Activated B cell treated with CpG ODN at 0.5 μM for 24 hours (primary cell): Measurements from ENCODE around the gene PNKP. TPM values are rescaled to one million over a fixed set of nuclear protein-coding genes. Genes with fewer than 3 reads are reported as not detected.

ENCODE experiments used
- ATAC-seq: fragments of 200-7000 bp; cut with Tn5 transposase; one replicate; pipeline ENCODE4 v1.10.0; 2021; ENCODE audit warnings: low read depth, mild to moderate bottlenecking, moderate library complexity
- CTCF ChIA-PET: fragments of 350-600 bp; sonication (Branson Sonifier 250); formaldehyde crosslinking; loops from one replicate; lab custom pipeline; 2021; ENCODE audit warnings: antibody characterized with exemption; lab: Charles Lee
- POLR2A ChIA-PET: fragments of 350-600 bp; sonication (Branson Sonifier 250); formaldehyde crosslinking; loops from one replicate; lab custom pipeline; 2021; ENCODE audit warnings: antibody characterized with exemption; lab: Charles Lee
- DNase-seq: peaks from one replicate; pipeline ENCODE4 v3.0.0; 2022
- H3K27ac Mint-ChIP-seq: one replicate; pipeline ENCODE4 v1.8.0; 2020; ENCODE audit warnings: mixed read lengths
- H3K27me3 Mint-ChIP-seq: one replicate; pipeline ENCODE4 v1.8.0; 2021; ENCODE audit warnings: mixed read lengths
- H3K36me3 Mint-ChIP-seq: one replicate; pipeline ENCODE4 v1.8.0; 2021; ENCODE audit warnings: low read depth, mixed read lengths
- H3K4me1 Mint-ChIP-seq: one replicate; pipeline ENCODE4 v1.8.0; 2021; ENCODE audit warnings: mixed read lengths
- H3K4me3 Mint-ChIP-seq: one replicate; pipeline ENCODE4 v1.8.0; 2020; ENCODE audit warnings: mild to moderate bottlenecking, mixed read lengths
- H3K9me3 Mint-ChIP-seq: one replicate; pipeline ENCODE4 v1.8.0; 2020; ENCODE audit warnings: mixed read lengths
- CTCF ChIP-seq: fragments of 200-600 bp; IDR thresholded peaks from one replicate; pipeline ENCODE4 v1.8.0; 2022; ENCODE audit warnings: antibody characterized with exemption, mild to moderate bottlenecking
- intact Hi-C: fragments of 100-400 bp; cut with micrococcal nuclease; formaldehyde crosslinking; loops from one replicate; pipeline ENCODE4 v1.15.1; 2024
- total RNA-seq: library from RNA; stranded (reverse); gene quantifications from 2 replicates; pipeline ENCODE4 v1.2.3, GENCODE V29; 2022

Gene PNKP
- total RNA-seq, 1 donor from 2014 or later, result 205 TPM

- H3K9me3 Mint-ChIP-seq, result no peaks in the 10 kb centered on the region
- ATAC-seq (no peak), DNase-seq (no peak)
- H3K4me3 Mint-ChIP-seq, result no peak overlapping the region
- POLR2A ChIA-PET, result interaction anchor here (1.0 kb wide), 1 partner anchor 18 kb away, joined by 3 read pairs; the partner anchor contains the start of gene PTOV1
- CTCF ChIA-PET, result no interaction called here
- H3K36me3 Mint-ChIP-seq, result peaks cover 76% of the 10 kb centered on the region
- no peak for TF ChIP-seq CTCF
- H3K4me1 Mint-ChIP-seq, result peaks cover 2% of the 10 kb centered on the region
- H3K27me3 Mint-ChIP-seq, result no peaks in the 10 kb centered on the region
- H3K27ac Mint-ChIP-seq, result no peak overlapping the region
- intact Hi-C loops, result no loop called here
Observed at GRCh38 chr19:49832556-49832955, 34.8 kb downstream of the PNKP start.

- H3K27ac Mint-ChIP-seq, result no peak overlapping the region
Observed at GRCh38 chr19:49831592-49831991, 35.8 kb downstream of the PNKP start.

GRCh38 chr19:49830766-49831165 is 36.6 kb downstream of the PNKP start:
- no peak overlapping the region for H3K27ac Mint-ChIP-seq
- peaks cover 75% of the 10 kb centered on the region for H3K36me3 Mint-ChIP-seq
- intact Hi-C loops, result no loop called here
- H3K4me3 Mint-ChIP-seq, result no peak overlapping the region
- ATAC-seq (no peak), DNase-seq (no peak)
- H3K4me1 Mint-ChIP-seq, result peaks cover 2% of the 10 kb centered on the region
- no peaks in the 10 kb centered on the region for H3K27me3 Mint-ChIP-seq
- ChIA-PET POLR2A (no interaction called here), CTCF (no interaction called here)
- H3K9me3 Mint-ChIP-seq, result no peaks in the 10 kb centered on the region
- TF ChIP-seq CTCF, result no peak

More at GRCh38 chr19:49831592-49831991, 35.8 kb downstream of the PNKP start:
- CTCF ChIA-PET, result no interaction called here
- DNase-seq (no peak), ATAC-seq (no peak)
- Mint-ChIP-seq H3K4me1 (peaks cover 2% of the 10 kb centered on the region), H3K27me3 (no peaks in the 10 kb centered on the region), H3K36me3 (peaks cover 78% of the 10 kb centered on the region), H3K9me3 (no peaks in the 10 kb centered on the region), H3K4me3 (no peak overlapping the region)
- no peak for TF ChIP-seq CTCF
- intact Hi-C loops, result no loop called here
- POLR2A ChIA-PET, result no interaction called here

GRCh38 chr19:49829721-49830120 is 37.7 kb downstream of the PNKP start:
- POLR2A ChIA-PET, result no interaction called here
- peaks cover 70% of the 10 kb centered on the region for H3K36me3 Mint-ChIP-seq

GRCh38 chr19:49829200-49829599 is 38.2 kb downstream of the PNKP start:
- Mint-ChIP-seq H3K36me3 (peaks cover 67% of the 10 kb centered on the region), H3K4me1 (peaks cover 2% of the 10 kb centered on the region), H3K4me3 (no peak overlapping the region), H3K9me3 (no peaks in the 10 kb centered on the region), H3K27me3 (no peaks in the 10 kb centered on the region), H3K27ac (no peak overlapping the region)
- DNase-seq (no peak), ATAC-seq (no peak)
- intact Hi-C loops, result no loop called here
- no peak for TF ChIP-seq CTCF
- CTCF ChIA-PET, result no interaction called here
- POLR2A ChIA-PET, result interaction anchor here (0.6 kb wide), 1 partner anchor 9 kb away, joined by 4 read pairs; no protein-coding TSS in a partner anchor

More at GRCh38 chr19:49829721-49830120, 37.7 kb downstream of the PNKP start:
- Mint-ChIP-seq H3K4me1 (peaks cover 2% of the 10 kb centered on the region), H3K9me3 (no peaks in the 10 kb centered on the region), H3K27me3 (no peaks in the 10 kb centered on the region), H3K27ac (no peak overlapping the region), H3K4me3 (no peak overlapping the region)
- ATAC-seq, result no peak
- CTCF ChIA-PET, result no interaction called here
- no peak for DNase-seq
- intact Hi-C loops, result no loop called here
- no peak for TF ChIP-seq CTCF
